Transverse colon (tissue), 3 donors: ENCODE data around the gene FHIP1B.

ENCODE experiments used
- EP300 ChIP-seq: sonication (generic); formaldehyde crosslinking; IDR thresholded peaks from one replicate; pipeline ENCODE4 v1.6.1; 2017; ENCODE audit warnings: antibody characterized with exemption, low read depth
- TF ChIP-seq, protein P1 (sequence below), 5 experiments: fragments of 200-600 bp in 3 of 5; fragments of 450-650 bp in 2 of 5; sonication (generic) in 3 of 5; IDR thresholded peaks; 1 replicate in 2 of 5; 2 replicates in 3 of 5; pipeline ENCODE4 v1.5.1; 2016 to 2017; ENCODE audit warnings: antibody characterized with exemption in 5 of 5, inconsistent platforms in 3 of 5, mild to moderate bottlenecking in 2 of 5, moderate library complexity in 1 of 5

DNA sequence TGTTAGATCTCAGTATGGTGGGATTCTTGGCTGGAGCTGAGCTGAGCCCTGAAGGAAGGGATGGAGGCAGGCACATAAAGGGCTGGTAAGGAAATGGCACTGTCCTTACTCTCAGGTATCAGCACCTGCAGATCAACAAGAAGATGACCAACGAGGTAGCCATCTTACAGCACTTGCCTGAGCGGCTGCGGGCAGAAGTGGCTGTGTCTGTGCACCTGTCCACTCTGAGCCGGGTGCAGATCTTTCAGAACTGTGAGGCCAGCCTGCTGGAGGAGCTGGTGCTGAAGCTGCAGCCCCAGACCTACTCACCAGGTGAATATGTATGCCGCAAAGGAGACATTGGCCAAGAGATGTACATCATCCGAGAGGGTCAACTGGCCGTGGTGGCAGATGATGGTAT is 6.9 kb upstream of the FHIP1B start:
- TF ChIP-seq, protein P1, sequence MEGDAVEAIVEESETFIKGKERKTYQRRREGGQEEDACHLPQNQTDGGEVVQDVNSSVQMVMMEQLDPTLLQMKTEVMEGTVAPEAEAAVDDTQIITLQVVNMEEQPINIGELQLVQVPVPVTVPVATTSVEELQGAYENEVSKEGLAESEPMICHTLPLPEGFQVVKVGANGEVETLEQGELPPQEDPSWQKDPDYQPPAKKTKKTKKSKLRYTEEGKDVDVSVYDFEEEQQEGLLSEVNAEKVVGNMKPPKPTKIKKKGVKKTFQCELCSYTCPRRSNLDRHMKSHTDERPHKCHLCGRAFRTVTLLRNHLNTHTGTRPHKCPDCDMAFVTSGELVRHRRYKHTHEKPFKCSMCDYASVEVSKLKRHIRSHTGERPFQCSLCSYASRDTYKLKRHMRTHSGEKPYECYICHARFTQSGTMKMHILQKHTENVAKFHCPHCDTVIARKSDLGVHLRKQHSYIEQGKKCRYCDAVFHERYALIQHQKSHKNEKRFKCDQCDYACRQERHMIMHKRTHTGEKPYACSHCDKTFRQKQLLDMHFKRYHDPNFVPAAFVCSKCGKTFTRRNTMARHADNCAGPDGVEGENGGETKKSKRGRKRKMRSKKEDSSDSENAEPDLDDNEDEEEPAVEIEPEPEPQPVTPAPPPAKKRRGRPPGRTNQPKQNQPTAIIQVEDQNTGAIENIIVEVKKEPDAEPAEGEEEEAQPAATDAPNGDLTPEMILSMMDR (IDR thresholded peaks at IDR 0.05) = no peak
- no peak for TF ChIP-seq EP300
